Measurements from ENCODE around the gene ZBTB11. TPM values are rescaled to one million over a fixed set of nuclear protein-coding genes. Genes with fewer than 3 reads are reported as not detected.

The ZBTB11 gene
- total RNA-seq, 1 donor from 2014 or later, result 30.2 TPM

- H3K9me3 ChIP-seq (ENCODE audit: low read depth), result no peaks in the 10 kb centered on the region
- peak within 1 kb of the TSS; percentile 69 for H3K9ac ChIP-seq
Measured at GRCh38 chr3:101724329-101725193, 47.6 kb upstream of the ZBTB11 start, which contains the start of gene CEP97. CEP97 (plus strand) TSS chr3:101724614; CDS start chr3:101724677, 63 bp downstream.

GRCh38 chr3:101722394-101723173 is 45.7 kb upstream of the ZBTB11 start:
- H3K4me1 Mint-ChIP-seq, result peaks cover 11% of the 10 kb centered on the region
- Histone ChIP-seq H3K4me3 (no peak overlapping the region), H3K36me3 (peaks cover 7% of the 10 kb centered on the region), H3K4me1 (peaks cover 19% of the 10 kb centered on the region), H4K20me1 (ENCODE audit: low read depth) (no peaks in the 10 kb centered on the region), H3F3A (ENCODE audit: low read depth) (peaks cover 29% of the 10 kb centered on the region), H2AFZ (replicated peaks) (peak overlapping the region; percentile 79), H3K79me2 (ENCODE audit: low read depth) (peaks cover 23% of the 10 kb centered on the region), H3K4me2 (no peak overlapping the region), H3K9ac (no peak overlapping the region), H3K9me3 (ENCODE audit: low read depth) (no peaks in the 10 kb centered on the region), H3K27ac (peak overlapping the region; percentile 48), H3K27me3 (no peaks in the 10 kb centered on the region)
- H3K9me3 Mint-ChIP-seq, result no peaks in the 10 kb centered on the region
- no peak overlapping the region for H3K4me3 Mint-ChIP-seq
- no peak overlapping the region for H3K27ac Mint-ChIP-seq
- peaks cover 5% of the 10 kb centered on the region for H3K36me3 Mint-ChIP-seq
- no peaks in the 10 kb centered on the region for H3K27me3 Mint-ChIP-seq (ENCODE audit: insufficient read depth, low read depth)
- DNase-seq (ENCODE audit: low spot score), result no peak
- TF ChIP-seq EZH2phosphoT487 (IDR thresholded peaks at IDR 0.05) (no peak), CTCF (IDR thresholded peaks at IDR 0.05) (no peak), EZH2 (IDR thresholded peaks at IDR 0.05) (no peak)

More at GRCh38 chr3:101724329-101725193, 47.6 kb upstream of the ZBTB11 start, which contains the start of gene CEP97:
- H3K4me1 Mint-ChIP-seq, result peaks cover 11% of the 10 kb centered on the region
- peak within 1 kb of the TSS; percentile 94 for H2AFZ ChIP-seq (replicated peaks)
- peaks cover 29% of the 10 kb centered on the region for H3F3A ChIP-seq (ENCODE audit: low read depth)
- H3K9me3 Mint-ChIP-seq, result no peaks in the 10 kb centered on the region
- H3K79me2 ChIP-seq (ENCODE audit: low read depth), result peaks cover 23% of the 10 kb centered on the region
- H3K4me3 Mint-ChIP-seq, result peak within 1 kb of the TSS; percentile 99
- H3K27ac Mint-ChIP-seq, result peak within 1 kb of the TSS; percentile 93
- no peak for TF ChIP-seq CTCF (IDR thresholded peaks at IDR 0.05)
- no peak for TF ChIP-seq EZH2phosphoT487 (IDR thresholded peaks at IDR 0.05)
- TF ChIP-seq EZH2 (IDR thresholded peaks at IDR 0.05), result no peak
- no peak within 1 kb of the TSS for H3K27ac ChIP-seq
- peak within 1 kb of the TSS; percentile 87 for H3K4me3 ChIP-seq
- H3K36me3 Mint-ChIP-seq, result peaks cover 15% of the 10 kb centered on the region
- H3K27me3 ChIP-seq, result no peaks in the 10 kb centered on the region
- H3K36me3 ChIP-seq, result peaks cover 11% of the 10 kb centered on the region
- peak; percentile 95 for DNase-seq (ENCODE audit: low spot score)
- H3K4me1 ChIP-seq, result peaks cover 19% of the 10 kb centered on the region
- H3K4me2 ChIP-seq, result peak within 1 kb of the TSS; percentile 82
- no peaks in the 10 kb centered on the region for H3K27me3 Mint-ChIP-seq (ENCODE audit: insufficient read depth, low read depth)
- no peaks in the 10 kb centered on the region for H4K20me1 ChIP-seq (ENCODE audit: low read depth)

- Histone ChIP-seq H3K4me1 (peaks cover 15% of the 10 kb centered on the region), H3K9me3 (ENCODE audit: low read depth) (no peaks in the 10 kb centered on the region), H2AFZ (replicated peaks) (peak overlapping the region; percentile 63), H3K36me3 (no peaks in the 10 kb centered on the region), H3K4me2 (no peak overlapping the region), H3K27ac (peak overlapping the region; percentile 48), H3K27me3 (no peaks in the 10 kb centered on the region), H3K9ac (no peak overlapping the region), H3K4me3 (no peak overlapping the region), H3K79me2 (ENCODE audit: low read depth) (peaks cover 13% of the 10 kb centered on the region), H3F3A (ENCODE audit: low read depth) (peaks cover 29% of the 10 kb centered on the region), H4K20me1 (ENCODE audit: low read depth) (no peaks in the 10 kb centered on the region)
- Mint-ChIP-seq H3K9me3 (no peaks in the 10 kb centered on the region), H3K27ac (no peak overlapping the region), H3K27me3 (ENCODE audit: insufficient read depth, low read depth) (no peaks in the 10 kb centered on the region), H3K4me1 (peaks cover 8% of the 10 kb centered on the region), H3K36me3 (no peaks in the 10 kb centered on the region), H3K4me3 (no peak overlapping the region)
- TF ChIP-seq EZH2phosphoT487 (IDR thresholded peaks at IDR 0.05) (no peak), EZH2 (IDR thresholded peaks at IDR 0.05) (no peak), CTCF (IDR thresholded peaks at IDR 0.05) (no peak)
- DNase-seq (ENCODE audit: low spot score), result peak; percentile 26
Measured at GRCh38 chr3:101720851-101721840, 44.2 kb upstream of the ZBTB11 start.

All from neural progenitor cell (in vitro differentiated cells).